Psoas muscle (tissue), 8 donors: ENCODE measurements around the gene SYNGR3. TPM values are rescaled to one million over a fixed set of nuclear protein-coding genes. Genes with fewer than 3 reads are reported as not detected.

Experiments used
- ATAC-seq, 4 donors: fragments of 200-7000 bp; cut with Tn5 transposase; one replicate each; pipeline ENCODE4 v1.9.1; 2020; ENCODE audit warnings: moderate library complexity in 3 of 4, mild to moderate bottlenecking in 2 of 4
- DNase-seq, 2 donors: peaks; one replicate each; pipeline ENCODE4 v3.0.0-alpha.2; 2020
- H3K27ac ChIP-seq: fragments of 200-600 bp; one replicate; pipeline ENCODE4 v1.8.0; 2022
- H3K27me3 ChIP-seq, 3 donors: fragments of 200-600 bp in 1 of 3; one replicate each; pipeline versions ENCODE4 v1.6.1 to v1.8.0; 2013 to 2022; ENCODE audit warnings: low read length in 2 of 3, mild to moderate bottlenecking in 2 of 3, moderate library complexity in 1 of 3; ENCODE audit not compliant: insufficient read depth in 3 of 3
- H3K36me3 ChIP-seq, 2 donors: fragments of 200-600 bp in 1 of 2; one replicate each; pipeline versions ENCODE4 v1.6.1 to v1.8.0; 2013 to 2022; ENCODE audit warnings: low read depth in 1 of 2, mild to moderate bottlenecking in 1 of 2, moderate library complexity in 1 of 2; ENCODE audit not compliant: insufficient read depth in 1 of 2
- H3K4me1 ChIP-seq: fragments of 200-600 bp; one replicate; pipeline ENCODE4 v1.8.0; 2022
- H3K4me3 ChIP-seq: fragments of 200-600 bp; one replicate; pipeline ENCODE4 v1.8.0; 2022; ENCODE audit warnings: mild to moderate bottlenecking
- H3K9me3 ChIP-seq: fragments of 200-600 bp; one replicate; pipeline ENCODE4 v1.8.0; 2022
- CTCF ChIP-seq: fragments of 200-600 bp; IDR thresholded peaks from one replicate; pipeline ENCODE4 v1.8.0; 2022; ENCODE audit warnings: antibody characterized with exemption
- WGBS, 3 donors: extraction: QIAGEN DNeasy Blood & Tissue Kit; methylation state at CpG; one replicate each; pipeline versions ENCODE4 v1.1.6 to v1.1.7; 2013; 5-methylcytosine and 5-hydroxymethylcytosine counted together
- intact Hi-C, 2 donors: fragments of 100-400 bp; cut with DNase I; formaldehyde crosslinking; loops; one replicate each; pipeline versions ENCODE4 v1.11.0 to v1.14.2; 2022
- polyA plus RNA-seq, 3 donors: library from polyadenylated mRNA; stranded (reverse); fragments of 200-250 nt; gene quantifications; one replicate each; pipeline ENCODE4 v1.2.3, GENCODE V29; 2013
- total RNA-seq, 4 donors: library from RNA; stranded (reverse); fragmentation: NEBNext Ultra II Directional in 2 of 4; extraction: Animal tissue kit (Norgen Biotek cat#: 25700) in 2 of 4; gene quantifications; one replicate each; pipeline versions ENCODE4 v1.2.1 to v1.2.4, GENCODE V29; 2021 to 2023
- donor health status: healthy with polysubstance abuse.
- donor health status: DM: no; HTN: no; CAD: no; lungs with moderate emphysema.
- donor health status: Bipolar disorder and iron deficiency.
- donor health status: healthy.
- donor health status: DM: yes; HTN: yes; CAD: no.
- donor health status: DM: no; HTN: no; CAD: no.
- donor health status: DM: no; HTN: no; CAD: no.
- donor health status: DM: yes; HTN: yes; CAD: no.

SYNGR3 gene
- total and polyA plus RNA-seq, 7 donors = 0.24 to 0.85 (median 0.25) TPM; not detected in 1

- H3K4me1 ChIP-seq = peaks cover 31% of the 10 kb centered on the region
- ATAC-seq = no peak
- H3K4me3 ChIP-seq = no peak overlapping the region
- no peak overlapping the region for H3K27ac ChIP-seq
- intact Hi-C loops = no loop called here
- DNase-seq = no peak
- no peaks in the 10 kb centered on the region for H3K27me3 ChIP-seq
- 84 to 89% (median 87%) methylated on average over 41 of the region's 41 CpGs for WGBS, 3 donors
- H3K36me3 ChIP-seq = peaks cover 0 to 7% of the 10 kb centered on the region in 2 donors
- no peaks in the 10 kb centered on the region for H3K9me3 ChIP-seq
- no peak for TF ChIP-seq CTCF
Observed at GRCh38 chr16:1968146-1968953, 21.4 kb upstream of the SYNGR3 start.

GRCh38 chr16:1971796-1972489 is 17.8 kb upstream of the SYNGR3 start, which contains the start of gene TBL3:
TSS of gene TBL3 (plus strand) at chr16:1972053. CDS start at chr16:1972165, 112 bp downstream.
- ATAC-seq = peak; percentile 94 to 97 (median 94)
- intact Hi-C loops = loop anchor here in 1 of 2 donors (1.0 kb wide), 1 partner anchor 14 kb away; no protein-coding TSS in a partner anchor
- WGBS, 3 donors = 0% methylated on average over 55 to 78 of the region's 78 CpGs
- H3K27ac ChIP-seq = peak within 1 kb of the TSS; percentile 98
- no peak for TF ChIP-seq CTCF
- H3K9me3 ChIP-seq = no peaks in the 10 kb centered on the region
- peaks cover 3 to 30% of the 10 kb centered on the region in 2 donors for H3K36me3 ChIP-seq
- no peaks in the 10 kb centered on the region for H3K27me3 ChIP-seq
- H3K4me1 ChIP-seq = peaks cover 20% of the 10 kb centered on the region
- H3K4me3 ChIP-seq = peak within 1 kb of the TSS; percentile 100
- DNase-seq = peak; percentile 94 to 97

GRCh38 chr16:1972490-1972877 is 17.3 kb upstream of the SYNGR3 start:
- Histone ChIP-seq H3K27me3 (no peaks in the 10 kb centered on the region), H3K4me3 (peak overlapping the region; percentile 100), H3K4me1 (peaks cover 20% of the 10 kb centered on the region), H3K27ac (peak overlapping the region; percentile 98), H3K36me3 (peaks cover 3 to 35% of the 10 kb centered on the region in 2 donors), H3K9me3 (no peaks in the 10 kb centered on the region)
- TF ChIP-seq CTCF = no peak
- DNase-seq (no peak), ATAC-seq (peak in 2 of 4 donors; percentile 2 to 8)
- intact Hi-C loops = loop anchor here in 1 of 2 donors (1.0 kb wide), 1 partner anchor 14 kb away; no protein-coding TSS in a partner anchor
- WGBS, 3 donors = 1 to 2% (median 1%) methylated on average over 16 to 22 of the region's 22 CpGs

- 76 to 78% (median 77%) methylated on average over 14 to 16 of the region's 16 CpGs for WGBS, 3 donors
- ATAC-seq (no peak), DNase-seq (no peak)
- Histone ChIP-seq H3K27ac (no peak overlapping the region), H3K36me3 (peaks cover 8 to 46% of the 10 kb centered on the region in 2 donors), H3K4me1 (peaks cover 20% of the 10 kb centered on the region), H3K27me3 (no peaks in the 10 kb centered on the region), H3K9me3 (no peaks in the 10 kb centered on the region), H3K4me3 (peak overlapping the region; percentile 100)
- intact Hi-C loops = no loop called here
- no peak for TF ChIP-seq CTCF
Observed at GRCh38 chr16:1973461-1974156, 16.2 kb upstream of the SYNGR3 start.
